HepG2 (cell line): Measurements from ENCODE around the gene RILPL1. TPM values are rescaled to one million over a fixed set of nuclear protein-coding genes. Genes with fewer than 3 reads are reported as not detected.

ENCODE experiments used
- ATAC-seq: fragments of 200-7000 bp; cut with Tn5 transposase; 3 replicates; pipeline ENCODE4 v1.9.1; 2020; ENCODE audit warnings: mild to moderate bottlenecking, moderate library complexity
- BruUV-seq: library from RNA; stranded (reverse); fragments of 400-500 nt; replicated peaks from 2 replicates; lab custom pipeline; 2021; lab: Mats Ljungman, UMichigan
- CTCF ChIA-PET: fragments of 300-600 bp; formaldehyde crosslinking; extraction: SDS; loops from one replicate; lab custom pipeline; 2021; ENCODE audit warnings: low total read pairs, inconsistent platforms, low intra/inter-chr PET ratio; lab: Yijun Ruan, JAX
- POLR2A ChIA-PET: fragments of 350-600 bp; sonication (Branson Sonifier 250); formaldehyde crosslinking; loops from one replicate; lab custom pipeline; 2020; ENCODE audit warnings: antibody characterized with exemption, inconsistent platforms; lab: Yijun Ruan, JAX
- DNase-seq: peaks from one replicate; pipeline ENCODE4 v3.0.0-alpha.2; 2015; ENCODE audit warnings: low spot score
- FAIRE-seq: peaks from 3 replicates; lab custom pipeline; 2011; peaks lifted over from hg19 to GRCh38; lab: Jason Lieb, UNC
- H2AFZ ChIP-seq: one replicate; pipeline ENCODE4 v1.6.1; 2011; ENCODE audit warnings: low read length, inconsistent platforms
- H3K27ac ChIP-seq: fragments of 300-600 bp; 3 replicates; pipeline ENCODE4 v1.8.0; 2011; ENCODE audit warnings: mixed run types, mild to moderate bottlenecking, mixed read lengths, low read length, inconsistent platforms; ENCODE audit not compliant: insufficient read depth; ENCODE audit errors: extremely low read length
- H3K27me3 ChIP-seq, 2 experiments: fragments of 200-600 bp in 1 of 2; 2 replicates in 1 of 2; 3 replicates in 1 of 2; pipeline versions ENCODE4 v1.6.0 to v1.8.0; 2011; ENCODE audit warnings: low read length in 2 of 2, mild to moderate bottlenecking in 2 of 2, moderate library complexity in 2 of 2, inconsistent platforms in 1 of 2; ENCODE audit not compliant: insufficient read depth in 2 of 2, control insufficient read depth in 1 of 2
- H3K36me3 ChIP-seq, 2 experiments: fragments of 200-600 bp in 1 of 2; replicated peaks in 1 of 2; 2 replicates in 1 of 2; 3 replicates in 1 of 2; pipeline versions ENCODE4 v1.5.1 to v1.8.0; 2011; ENCODE audit warnings: low read length in 2 of 2, inconsistent platforms in 1 of 2; ENCODE audit not compliant: insufficient read depth in 2 of 2, control insufficient read depth in 1 of 2
- H3K4me1 ChIP-seq: 2 replicates; pipeline ENCODE4 v1.5.1; 2012; ENCODE audit warnings: low read length, inconsistent platforms; ENCODE audit not compliant: insufficient read depth
- H3K4me2 ChIP-seq: 2 replicates; pipeline ENCODE4 v1.6.0; 2011; ENCODE audit warnings: low read depth, low read length, inconsistent platforms
- H3K4me3 ChIP-seq, 3 experiments: fragments of 200-600 bp in 1 of 3; sonication (generic), shearing (Covaris generic) in 1 of 3; replicated peaks in 1 of 3; 2 replicates each; pipeline ENCODE4 v1.5.1; 2011 to 2016; ENCODE audit warnings: low read length in 3 of 3, inconsistent platforms in 2 of 3, low read depth in 2 of 3, mild to moderate bottlenecking in 2 of 3, control low read depth in 1 of 3, mixed read lengths in 1 of 3; ENCODE audit not compliant: insufficient read depth in 1 of 3
- H3K79me2 ChIP-seq: one replicate; pipeline ENCODE4 v1.6.1; 2011; ENCODE audit warnings: low read length, inconsistent platforms; ENCODE audit not compliant: insufficient read depth
- H3K9ac ChIP-seq: 2 replicates; pipeline ENCODE4 v1.6.0; 2011; ENCODE audit warnings: mild to moderate bottlenecking, low read depth, low read length, inconsistent platforms; ENCODE audit not compliant: insufficient read depth
- H3K9me3 ChIP-seq: 2 replicates; pipeline ENCODE4 v1.5.1; 2012; ENCODE audit warnings: mild to moderate bottlenecking, low read length
- H4K20me1 ChIP-seq: 2 replicates; pipeline ENCODE4 v1.6.0; 2011; ENCODE audit warnings: inconsistent platforms, mild to moderate bottlenecking, low read length, moderate library complexity; ENCODE audit not compliant: insufficient read depth
- E2F5 ChIP-seq: sonication (generic); formaldehyde crosslinking; conservative IDR thresholded peaks from 2 replicates; pipeline ENCODE4 v1.4.0; 2020; ENCODE audit warnings: missing genetic modification reagents
- ELK4 ChIP-seq: sonication (generic); formaldehyde crosslinking; IDR thresholded peaks from 2 replicates; pipeline ENCODE4 v1.9.0; 2021; ENCODE audit warnings: missing genetic modification reagents, borderline replicate concordance
- PAWR ChIP-seq: sonication (generic); formaldehyde crosslinking; IDR thresholded peaks from 2 replicates; pipeline ENCODE4 v1.4.0; 2020; ENCODE audit warnings: missing genetic modification reagents, mild to moderate bottlenecking, borderline replicate concordance
- ZNF143 ChIP-seq: sonication (generic); formaldehyde crosslinking; IDR thresholded peaks from 2 replicates; pipeline ENCODE4 v1.4.0; 2020; ENCODE audit warnings: missing genetic modification reagents
- ZNF484 ChIP-seq: sonication (generic); formaldehyde crosslinking; IDR thresholded peaks from 2 replicates; pipeline ENCODE4 v1.5.1; 2020; ENCODE audit warnings: mild to moderate bottlenecking, low read depth, missing genetic modification reagents, borderline replicate concordance
- ZNF510 ChIP-seq: sonication (generic); formaldehyde crosslinking; IDR thresholded peaks from 2 replicates; pipeline ENCODE4 v1.4.0; 2020; ENCODE audit warnings: low read depth, mild to moderate bottlenecking, missing genetic modification reagents
- WGBS: methylation state at CpG from one replicate; pipeline ENCODE4 v1.1.6; 2017; ENCODE audit warnings: low lambda C conversion rate; 5-methylcytosine and 5-hydroxymethylcytosine counted together
- in situ Hi-C: cut with HindIII; loops from 2 replicates; pipeline ENCODE4 v1.10.0; 2017; ENCODE audit warnings: low pct_unique_long_range_greater_than_20kb; ENCODE audit not compliant: extremely low pct_ligation_motif_present
- intact Hi-C: fragments of 100-400 bp; cut with micrococcal nuclease; formaldehyde crosslinking; loops from one replicate; pipeline ENCODE4 v1.10.0; 2022; ENCODE audit not compliant: unreplicated experiment
- polyA plus RNA-seq, 8 experiments: library from polyadenylated mRNA; depleted of rRNA in 3 of 8; stranded (reverse) in 7 of 8; unstranded in 1 of 8; fragments of >200 nt; fragmentation: Illumina TruSeq in 4 of 8; extraction: Trizol in 4 of 8; gene quantifications; 2 replicates each; pipeline versions ENCODE4 v1.2.1 to v1.2.3, GENCODE V29; 2011 to 2016; ENCODE audit warnings: low read depth in 4 of 8, missing spikeins in 1 of 8, mixed read lengths in 1 of 8; ENCODE audit not compliant: insufficient read depth in 1 of 8
- total RNA-seq, 5 experiments: library from RNA; depleted of rRNA; stranded (reverse); fragments of >200 nt; fragmentation: Illumina TruSeq; extraction: Trizol; gene quantifications; 2 replicates each; pipeline ENCODE4 v1.2.3, GENCODE V29; 2016; ENCODE audit warnings: low read depth in 1 of 5

RILPL1 gene
- total and polyA plus RNA-seq, 2 of the 13 experiments (the other 11 are each of a cell fraction or from before 2014, with no cell fraction given): 5.8 to 28.4 TPM

DNA sequence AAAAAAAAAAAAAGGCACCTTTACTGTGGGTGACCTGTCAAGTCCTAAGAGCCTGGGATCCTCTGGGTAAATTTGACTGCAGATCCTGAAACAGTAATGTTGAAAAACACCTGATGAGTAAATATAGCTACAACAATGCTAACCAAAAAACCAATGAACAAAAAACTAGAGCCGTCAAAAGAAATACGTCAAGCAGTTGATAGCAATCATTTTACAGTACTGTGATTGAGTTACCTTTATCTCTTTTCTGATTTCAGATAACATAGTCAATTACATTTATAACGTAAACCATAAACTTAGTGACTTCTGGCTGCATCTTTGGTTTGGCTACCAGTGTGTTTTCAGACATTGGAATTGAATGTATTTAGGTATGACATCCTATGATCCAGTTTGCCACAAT, 44.7 kb upstream of the RILPL1 start (continued):
- TF ChIP-seq ZNF510 (CRISPR knock-in tag) (no peak), ZNF484 (CRISPR knock-in tag) (no peak), ELK4 (CRISPR knock-in tag) (no peak), PAWR (CRISPR knock-in tag) (no peak)

DNA sequence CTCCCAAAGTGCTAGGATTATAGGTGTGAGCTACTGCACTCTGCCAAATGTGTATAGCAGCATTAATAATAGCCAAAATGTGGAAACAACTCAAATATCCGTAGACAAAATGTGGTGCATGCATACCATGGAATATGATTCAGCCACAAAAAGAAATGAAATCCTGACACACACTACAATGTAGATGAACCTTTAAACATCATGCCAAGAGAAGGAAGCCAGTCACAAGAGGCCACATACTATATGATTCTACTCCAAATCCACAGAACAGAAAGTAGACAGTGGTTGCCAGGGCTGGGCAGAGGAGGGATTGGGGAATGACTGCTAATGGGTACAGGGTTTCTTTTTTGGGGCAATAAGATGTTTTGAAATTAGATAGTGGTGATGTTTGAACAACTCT, 43.1 kb upstream of the RILPL1 start:
- no peak overlapping the region for H2AFZ ChIP-seq
- H3K36me3 ChIP-seq: no peaks in the 10 kb centered on the region
- H3K9me3 ChIP-seq: no peaks in the 10 kb centered on the region
- ATAC-seq: no peak
- intact Hi-C loops (no loop called here), in situ Hi-C loops (no loop called here)
- H3K4me3 ChIP-seq: no peak overlapping the region
- TF ChIP-seq ZNF143 (CRISPR knock-in tag): no peak
- no peak for TF ChIP-seq E2F5 (CRISPR knock-in tag)
- POLR2A ChIA-PET: interaction anchor here (1.8 kb wide), 1 partner anchor 7 kb away, joined by 4 read pairs; the partner anchor contains the start of gene TMED2
- no peaks in the 10 kb centered on the region for H3K27me3 ChIP-seq
- 95% methylated on average over 1 of the region's 1 CpG for WGBS
- no peak overlapping the region for H3K9ac ChIP-seq
- no peak for DNase-seq
- H3K79me2 ChIP-seq: no peaks in the 10 kb centered on the region
- CTCF ChIA-PET: no interaction called here
- no peak overlapping the region for H3K27ac ChIP-seq
- 0 out of 2 replicates have a peak, but pooled peaks cover 4% of the 10 kb centered on the region for H3K4me1 ChIP-seq
- no peaks in the 10 kb centered on the region for H4K20me1 ChIP-seq
- H3K4me2 ChIP-seq: no peak overlapping the region
- BruUV-seq: no TSS peak
- no peak for FAIRE-seq
